SK-N-SH (cell line): Measurements from ENCODE around the gene SLC5A11. TPM values are rescaled to one million over a fixed set of nuclear protein-coding genes. Genes with fewer than 3 reads are reported as not detected.

Experiments used
- CTCF ChIA-PET: fragments of 300-600, 350-600 bp; formaldehyde crosslinking; extraction: SDS; loops from one replicate; lab custom pipeline; 2021; lab: Yijun Ruan, JAX
- POLR2A ChIA-PET: fragments of 350-600 bp; sonication (Branson Sonifier 250); formaldehyde crosslinking; extraction: SDS; loops from one replicate; lab custom pipeline; 2020; ENCODE audit warnings: antibody characterized with exemption, inconsistent platforms; lab: Yijun Ruan, JAX
- DNase-seq: peaks from one replicate; pipeline ENCODE4 v3.0.0; 2012
- H2AFZ ChIP-seq: fragments of 200-600 bp; sonication (generic); 2 replicates; pipeline ENCODE4 v1.8.1; 2016; ENCODE audit warnings: antibody characterized with exemption, mild to moderate bottlenecking, low read depth
- H3F3A ChIP-seq: fragments of 200-600 bp; sonication (generic); replicated peaks from 2 replicates; pipeline ENCODE3; 2016; ENCODE audit warnings: antibody characterized with exemption, mild to moderate bottlenecking; ENCODE audit not compliant: insufficient read depth
- H3K27ac ChIP-seq, 2 experiments: fragments of 200-500 bp in 1 of 2; fragments of 200-600 bp in 1 of 2; sonication (Bioruptor generic) in 1 of 2; sonication (generic), shearing (Covaris generic) in 1 of 2; 2 replicates each; pipeline versions ENCODE4 v1.5.1 to v1.6.1; 2014 to 2016; ENCODE audit warnings: low read depth in 2 of 2, inconsistent platforms in 1 of 2, low read length in 1 of 2, mild to moderate bottlenecking in 1 of 2, mixed read lengths in 1 of 2
- H3K27me3 ChIP-seq: fragments of 200-600 bp; sonication (generic), shearing (Covaris generic); 2 replicates; pipeline ENCODE4 v1.6.1; 2016; ENCODE audit warnings: mixed run types; ENCODE audit not compliant: insufficient read depth
- H3K36me3 ChIP-seq, 2 experiments: fragments of 200-500 bp in 1 of 2; fragments of 200-600 bp in 1 of 2; sonication (Bioruptor generic) in 1 of 2; sonication (generic) in 1 of 2; replicated peaks in 1 of 2; 2 replicates each; pipeline versions ENCODE3 to v1.5.1; 2014 to 2016; ENCODE audit warnings: low read length in 1 of 2, mild to moderate bottlenecking in 1 of 2; ENCODE audit not compliant: insufficient read depth in 2 of 2, control insufficient read depth in 1 of 2
- H3K4me1 ChIP-seq, 2 experiments: fragments of 200-500 bp in 1 of 2; fragments of 200-600 bp in 1 of 2; sonication (Bioruptor generic) in 1 of 2; sonication (generic), shearing (Covaris generic) in 1 of 2; 2 replicates each; pipeline versions ENCODE4 v1.5.1 to v1.6.1; 2014 to 2016; ENCODE audit warnings: low read depth in 1 of 2, low read length in 1 of 2, mixed run types in 1 of 2; ENCODE audit not compliant: insufficient read depth in 2 of 2, control insufficient read depth in 1 of 2
- H3K4me2 ChIP-seq: fragments of 200-600 bp; sonication (generic), shearing (Covaris generic); 2 replicates; pipeline ENCODE4 v1.6.1; 2017; ENCODE audit warnings: mixed run types
- H3K4me3 ChIP-seq, 2 experiments: fragments of 200-500 bp in 1 of 2; fragments of 200-600 bp in 1 of 2; sonication (Bioruptor generic) in 1 of 2; sonication (generic), shearing (Covaris generic) in 1 of 2; 2 replicates each; pipeline versions ENCODE4 v1.5.1 to v1.8.1; 2014 to 2016; ENCODE audit warnings: low read depth in 2 of 2, inconsistent platforms in 1 of 2, low read length in 1 of 2, mild to moderate bottlenecking in 1 of 2, mixed read lengths in 1 of 2, moderate library complexity in 1 of 2
- H3K79me2 ChIP-seq: fragments of 200-600 bp; sonication (generic); 2 replicates; pipeline ENCODE4 v1.8.1; 2017; ENCODE audit warnings: mild to moderate bottlenecking; ENCODE audit not compliant: insufficient read depth
- H3K9ac ChIP-seq: fragments of 200-600 bp; sonication (generic); 2 replicates; pipeline ENCODE4 v1.6.1; 2017; ENCODE audit warnings: mixed run types
- H3K9me2 ChIP-seq: fragments of 200-600 bp; sonication (generic); 2 replicates; pipeline ENCODE4 v1.6.1; 2017; ENCODE audit warnings: mixed run types
- H3K9me3 ChIP-seq: fragments of 200-600 bp; sonication (generic); 2 replicates; pipeline ENCODE4 v1.6.1; 2017; ENCODE audit warnings: mixed run types, mild to moderate bottlenecking, moderate library complexity
- H4K20me1 ChIP-seq: fragments of 200-600 bp; sonication (generic); 2 replicates; pipeline ENCODE4 v1.6.1; 2017; ENCODE audit warnings: mild to moderate bottlenecking, mixed run types; ENCODE audit not compliant: insufficient read depth
- CHD2 ChIP-seq: fragments of 150-350 bp; IDR thresholded peaks from 2 replicates; pipeline ENCODE4 v1.6.1; 2018; ENCODE audit warnings: low read length; ENCODE audit not compliant: partially characterized antibody
- ELF1 ChIP-seq: IDR thresholded peaks from 2 replicates; pipeline ENCODE4 v1.4.0; 2012
- EZH2phosphoT487 ChIP-seq: fragments of 200-600 bp; sonication (generic); IDR thresholded peaks from 2 replicates; pipeline ENCODE4 v1.6.1; 2017; ENCODE audit warnings: low read depth, mixed run types, mild to moderate bottlenecking, antibody characterized with exemption, moderate library complexity, borderline replicate concordance
- FOXJ3 ChIP-seq: sonication (generic); formaldehyde crosslinking; IDR thresholded peaks from 2 replicates; pipeline ENCODE4 v1.5.1; 2020; ENCODE audit warnings: mild to moderate bottlenecking, missing genetic modification reagents
- FOXM1 ChIP-seq: IDR thresholded peaks from 2 replicates; pipeline ENCODE4 v1.4.0; 2012; ENCODE audit warnings: low read depth, mild to moderate bottlenecking
- IRF3 ChIP-seq: fragments of 150-350 bp; IDR thresholded peaks from 2 replicates; pipeline ENCODE4 v1.6.1; 2016; ENCODE audit warnings: mild to moderate bottlenecking, low read depth, low read length
- PBX3 ChIP-seq: IDR thresholded peaks from 2 replicates; pipeline ENCODE4; 2012
- POLR2AphosphoS5 ChIP-seq: IDR thresholded peaks from 2 replicates; pipeline ENCODE4 v1.6.1; 2012; ENCODE audit warnings: low read depth, low read length
- RFX5 ChIP-seq: IDR thresholded peaks from 2 replicates; pipeline ENCODE4 v1.6.1; 2012; ENCODE audit warnings: mild to moderate bottlenecking, improper control_type of control experiment, low read length
- RXRA ChIP-seq: IDR thresholded peaks from 2 replicates; pipeline ENCODE4 v1.4.0; 2012; ENCODE audit warnings: low read depth, mild to moderate bottlenecking, borderline replicate concordance
- SIN3A ChIP-seq: IDR thresholded peaks from 2 replicates; pipeline ENCODE4 v1.6.1; 2012; ENCODE audit warnings: low read depth, mild to moderate bottlenecking, low read length, moderate library complexity, borderline replicate concordance
- YY1 ChIP-seq: IDR thresholded peaks from 2 replicates; pipeline ENCODE4 v1.4.0; 2012; ENCODE audit warnings: low read depth, mild to moderate bottlenecking
- WGBS: methylation state at CpG from one replicate; pipeline ENCODE4 v1.1.6; 2017; ENCODE audit warnings: low lambda C conversion rate; 5-methylcytosine and 5-hydroxymethylcytosine counted together
- polyA plus RNA-seq, 3 experiments: library from polyadenylated mRNA; depleted of rRNA; stranded (reverse); fragments of >200 nt; gene quantifications; 2 replicates each; pipeline ENCODE4 v1.2.3, GENCODE V29; 2012
- TF ChIP-seq, protein P1 (sequence below): fragments of 150-350 bp; IDR thresholded peaks from 2 replicates; pipeline ENCODE4 v1.6.1; 2017; ENCODE audit warnings: antibody characterized with exemption, low read length, low read depth, borderline replicate concordance
- TF ChIP-seq, protein P2 (sequence below): IDR thresholded peaks from 2 replicates; pipeline ENCODE4 v1.6.1; 2012; ENCODE audit warnings: mild to moderate bottlenecking, low read depth, low read length, moderate library complexity

The SLC5A11 gene
- polyA plus RNA-seq, 1 of the 3 experiments (the other 2 are of a cell fraction) = not detected

GRCh38 chr16:24839347-24839972 lies 6.3 kb upstream of the SLC5A11 start (continued):
- TF ChIP-seq SIN3A (no peak), ELF1 (no peak)
- TF ChIP-seq, protein P1, sequence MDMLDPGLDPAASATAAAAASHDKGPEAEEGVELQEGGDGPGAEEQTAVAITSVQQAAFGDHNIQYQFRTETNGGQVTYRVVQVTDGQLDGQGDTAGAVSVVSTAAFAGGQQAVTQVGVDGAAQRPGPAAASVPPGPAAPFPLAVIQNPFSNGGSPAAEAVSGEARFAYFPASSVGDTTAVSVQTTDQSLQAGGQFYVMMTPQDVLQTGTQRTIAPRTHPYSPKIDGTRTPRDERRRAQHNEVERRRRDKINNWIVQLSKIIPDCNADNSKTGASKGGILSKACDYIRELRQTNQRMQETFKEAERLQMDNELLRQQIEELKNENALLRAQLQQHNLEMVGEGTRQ = no peak

GRCh38 chr16:24841291-24841690 lies 4.5 kb upstream of the SLC5A11 start:
- H3K9ac ChIP-seq = no peak overlapping the region
- no peaks in the 10 kb centered on the region for H3K36me3 ChIP-seq
- no peaks in the 10 kb centered on the region for H4K20me1 ChIP-seq
- H3K9me3 ChIP-seq = no peaks in the 10 kb centered on the region
- no peak for TF ChIP-seq RFX5
- no peak for TF ChIP-seq EZH2phosphoT487
- no peak for TF ChIP-seq IRF3
- no peak for TF ChIP-seq CHD2
- CTCF ChIA-PET = interaction anchor here (0.8 to 1.0 kb wide), 2 partner anchors 17 to 239 kb away, joined by 3 read pairs; no protein-coding TSS in a partner anchor
- H3K27me3 ChIP-seq = no peaks in the 10 kb centered on the region
- no peaks in the 10 kb centered on the region for H3K9me2 ChIP-seq
- H3K79me2 ChIP-seq = no peaks in the 10 kb centered on the region
- DNase-seq = no peak
- H3K4me3 ChIP-seq = no peak overlapping the region
- H3F3A ChIP-seq = no peaks in the 10 kb centered on the region
- 0 out of 4 replicates have a peak, but pooled peaks cover 0 to 8% of the 10 kb centered on the region in 2 experiments for H3K4me1 ChIP-seq
- POLR2A ChIA-PET = no interaction called here
- H3K4me2 ChIP-seq = no peak overlapping the region
- no peak overlapping the region for H2AFZ ChIP-seq
- H3K27ac ChIP-seq = no peak overlapping the region

- Histone ChIP-seq H3K27ac (no peak overlapping the region), H3K27me3 (no peaks in the 10 kb centered on the region), H3K4me1 (no peaks in the 10 kb centered on the region), H3K9ac (no peak overlapping the region), H3K9me3 (no peaks in the 10 kb centered on the region), H4K20me1 (no peaks in the 10 kb centered on the region), H3K4me2 (no peak overlapping the region), H3K36me3 (no peaks in the 10 kb centered on the region), H2AFZ (no peak overlapping the region), H3K79me2 (no peaks in the 10 kb centered on the region), H3F3A (peaks cover 7% of the 10 kb centered on the region), H3K4me3 (no peak overlapping the region), H3K9me2 (no peaks in the 10 kb centered on the region)
- no peak for DNase-seq
- 71% methylated on average over 15 of the region's 17 CpGs for WGBS
- ChIA-PET CTCF (interaction anchor here (0.6 kb wide), 1 partner anchor 85 kb away, joined by 3 read pairs; no protein-coding TSS in a partner anchor), POLR2A (no interaction called here)
- no peak for TF ChIP-seq ELF1
- TF ChIP-seq IRF3 = no peak
- TF ChIP-seq PBX3 = no peak
- no peak for TF ChIP-seq FOXM1
- TF ChIP-seq, protein P2, sequence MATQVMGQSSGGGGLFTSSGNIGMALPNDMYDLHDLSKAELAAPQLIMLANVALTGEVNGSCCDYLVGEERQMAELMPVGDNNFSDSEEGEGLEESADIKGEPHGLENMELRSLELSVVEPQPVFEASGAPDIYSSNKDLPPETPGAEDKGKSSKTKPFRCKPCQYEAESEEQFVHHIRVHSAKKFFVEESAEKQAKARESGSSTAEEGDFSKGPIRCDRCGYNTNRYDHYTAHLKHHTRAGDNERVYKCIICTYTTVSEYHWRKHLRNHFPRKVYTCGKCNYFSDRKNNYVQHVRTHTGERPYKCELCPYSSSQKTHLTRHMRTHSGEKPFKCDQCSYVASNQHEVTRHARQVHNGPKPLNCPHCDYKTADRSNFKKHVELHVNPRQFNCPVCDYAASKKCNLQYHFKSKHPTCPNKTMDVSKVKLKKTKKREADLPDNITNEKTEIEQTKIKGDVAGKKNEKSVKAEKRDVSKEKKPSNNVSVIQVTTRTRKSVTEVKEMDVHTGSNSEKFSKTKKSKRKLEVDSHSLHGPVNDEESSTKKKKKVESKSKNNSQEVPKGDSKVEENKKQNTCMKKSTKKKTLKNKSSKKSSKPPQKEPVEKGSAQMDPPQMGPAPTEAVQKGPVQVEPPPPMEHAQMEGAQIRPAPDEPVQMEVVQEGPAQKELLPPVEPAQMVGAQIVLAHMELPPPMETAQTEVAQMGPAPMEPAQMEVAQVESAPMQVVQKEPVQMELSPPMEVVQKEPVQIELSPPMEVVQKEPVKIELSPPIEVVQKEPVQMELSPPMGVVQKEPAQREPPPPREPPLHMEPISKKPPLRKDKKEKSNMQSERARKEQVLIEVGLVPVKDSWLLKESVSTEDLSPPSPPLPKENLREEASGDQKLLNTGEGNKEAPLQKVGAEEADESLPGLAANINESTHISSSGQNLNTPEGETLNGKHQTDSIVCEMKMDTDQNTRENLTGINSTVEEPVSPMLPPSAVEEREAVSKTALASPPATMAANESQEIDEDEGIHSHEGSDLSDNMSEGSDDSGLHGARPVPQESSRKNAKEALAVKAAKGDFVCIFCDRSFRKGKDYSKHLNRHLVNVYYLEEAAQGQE = no peak
- TF ChIP-seq RXRA = no peak
- no peak for TF ChIP-seq FOXJ3 (CRISPR knock-in tag)
- TF ChIP-seq YY1 = no peak
- TF ChIP-seq POLR2AphosphoS5 = no peak
- no peak for TF ChIP-seq CHD2
- no peak for TF ChIP-seq SIN3A
Observed at GRCh38 chr16:24844101-24845030, 1.4 kb upstream of the SLC5A11 start.
